ENCODE results near the gene KRTAP19-7. TPM values are rescaled to one million over a fixed set of nuclear protein-coding genes. Genes with fewer than 3 reads are reported as not detected.

Gene KRTAP19-7, protein sequence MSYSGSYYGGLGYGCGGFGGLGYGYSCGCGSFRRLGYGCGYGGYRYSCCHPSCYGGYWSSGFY
- total RNA-seq (2021; ENCODE audit: unreplicated experiment): not detected
- not detected for polyA plus RNA-seq (2012; ENCODE audit: insufficient read length)
- not detected for Bru-seq, nascent RNA
- not detected for BruChase-seq, experiment 1, labeled RNA remaining after a 2-hour chase
- not detected for BruChase-seq, experiment 2, labeled RNA remaining after a 6-hour chase
- long read RNA-seq: 0 reads

- BruUV-seq (replicated peaks): no TSS peak
- intact Hi-C loops (cut with micrococcal nuclease; ENCODE audit: unreplicated experiment) (no loop called here), in situ Hi-C loops (cut with HindIII; ENCODE audit: low pct_unique_long_range_greater_than_20kb, low sequenced_read_pairs) (no loop called here)
- H3K36me3 ChIP-seq (ENCODE audit: control insufficient read depth, insufficient read depth, low read length): no peaks in the 10 kb centered on the region
- no peaks in the 10 kb centered on the region for H3K4me1 ChIP-seq (ENCODE audit: control insufficient read depth, insufficient read depth, low read length)
- no peak for DNase-seq (ENCODE audit: low read depth, low spot score)
- H3K27ac ChIP-seq (ENCODE audit: low read length): no peak within 1 kb of the TSS
- H3K9me3 ChIP-seq (ENCODE audit: control insufficient read depth, insufficient read depth, low read depth, low read length): no peaks in the 10 kb centered on the region
- ChIA-PET CTCF (no interaction called here), POLR2A (no interaction called here)
- ATAC-seq: no peak
- TF ChIP-seq SIN3A (IDR thresholded peaks at IDR 0.05; ENCODE audit: borderline replicate concordance, insufficient read depth, low read depth, low read length) (no peak), POLR2AphosphoS5 (IDR thresholded peaks at IDR 0.05; ENCODE audit: low read depth, low read length) (no peak), TCF7L2 (IDR thresholded peaks at IDR 0.05; ENCODE audit: low read depth, low read length) (no peak)
- TF ChIP-seq, protein P1, sequence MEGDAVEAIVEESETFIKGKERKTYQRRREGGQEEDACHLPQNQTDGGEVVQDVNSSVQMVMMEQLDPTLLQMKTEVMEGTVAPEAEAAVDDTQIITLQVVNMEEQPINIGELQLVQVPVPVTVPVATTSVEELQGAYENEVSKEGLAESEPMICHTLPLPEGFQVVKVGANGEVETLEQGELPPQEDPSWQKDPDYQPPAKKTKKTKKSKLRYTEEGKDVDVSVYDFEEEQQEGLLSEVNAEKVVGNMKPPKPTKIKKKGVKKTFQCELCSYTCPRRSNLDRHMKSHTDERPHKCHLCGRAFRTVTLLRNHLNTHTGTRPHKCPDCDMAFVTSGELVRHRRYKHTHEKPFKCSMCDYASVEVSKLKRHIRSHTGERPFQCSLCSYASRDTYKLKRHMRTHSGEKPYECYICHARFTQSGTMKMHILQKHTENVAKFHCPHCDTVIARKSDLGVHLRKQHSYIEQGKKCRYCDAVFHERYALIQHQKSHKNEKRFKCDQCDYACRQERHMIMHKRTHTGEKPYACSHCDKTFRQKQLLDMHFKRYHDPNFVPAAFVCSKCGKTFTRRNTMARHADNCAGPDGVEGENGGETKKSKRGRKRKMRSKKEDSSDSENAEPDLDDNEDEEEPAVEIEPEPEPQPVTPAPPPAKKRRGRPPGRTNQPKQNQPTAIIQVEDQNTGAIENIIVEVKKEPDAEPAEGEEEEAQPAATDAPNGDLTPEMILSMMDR (IDR thresholded peaks at IDR 0.05): no peak
- TF ChIP-seq, protein P2, sequence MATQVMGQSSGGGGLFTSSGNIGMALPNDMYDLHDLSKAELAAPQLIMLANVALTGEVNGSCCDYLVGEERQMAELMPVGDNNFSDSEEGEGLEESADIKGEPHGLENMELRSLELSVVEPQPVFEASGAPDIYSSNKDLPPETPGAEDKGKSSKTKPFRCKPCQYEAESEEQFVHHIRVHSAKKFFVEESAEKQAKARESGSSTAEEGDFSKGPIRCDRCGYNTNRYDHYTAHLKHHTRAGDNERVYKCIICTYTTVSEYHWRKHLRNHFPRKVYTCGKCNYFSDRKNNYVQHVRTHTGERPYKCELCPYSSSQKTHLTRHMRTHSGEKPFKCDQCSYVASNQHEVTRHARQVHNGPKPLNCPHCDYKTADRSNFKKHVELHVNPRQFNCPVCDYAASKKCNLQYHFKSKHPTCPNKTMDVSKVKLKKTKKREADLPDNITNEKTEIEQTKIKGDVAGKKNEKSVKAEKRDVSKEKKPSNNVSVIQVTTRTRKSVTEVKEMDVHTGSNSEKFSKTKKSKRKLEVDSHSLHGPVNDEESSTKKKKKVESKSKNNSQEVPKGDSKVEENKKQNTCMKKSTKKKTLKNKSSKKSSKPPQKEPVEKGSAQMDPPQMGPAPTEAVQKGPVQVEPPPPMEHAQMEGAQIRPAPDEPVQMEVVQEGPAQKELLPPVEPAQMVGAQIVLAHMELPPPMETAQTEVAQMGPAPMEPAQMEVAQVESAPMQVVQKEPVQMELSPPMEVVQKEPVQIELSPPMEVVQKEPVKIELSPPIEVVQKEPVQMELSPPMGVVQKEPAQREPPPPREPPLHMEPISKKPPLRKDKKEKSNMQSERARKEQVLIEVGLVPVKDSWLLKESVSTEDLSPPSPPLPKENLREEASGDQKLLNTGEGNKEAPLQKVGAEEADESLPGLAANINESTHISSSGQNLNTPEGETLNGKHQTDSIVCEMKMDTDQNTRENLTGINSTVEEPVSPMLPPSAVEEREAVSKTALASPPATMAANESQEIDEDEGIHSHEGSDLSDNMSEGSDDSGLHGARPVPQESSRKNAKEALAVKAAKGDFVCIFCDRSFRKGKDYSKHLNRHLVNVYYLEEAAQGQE (IDR thresholded peaks at IDR 0.05; ENCODE audit: insufficient read depth in 1 of 2, low read depth in 2 of 2, low read length in 1 of 2): no peak
- no peak within 1 kb of the TSS for H3K4me3 ChIP-seq (ENCODE audit: low read depth in 2 of 2, low read length in 2 of 2)
- H3K27me3 ChIP-seq (ENCODE audit: control insufficient read depth, insufficient read depth, low read length): no peaks in the 10 kb centered on the region
Measured at GRCh38 chr21:30561264-30561895, at the start of gene KRTAP19-7. KRTAP19-7 (minus strand) TSS chr21:30561314; CDS start chr21:30561289, 25 bp downstream.

GRCh38 chr21:30605968-30606367 lies 44.9 kb upstream of the KRTAP19-7 start:
- POLR2A ChIA-PET: no interaction called here
- in situ Hi-C loops (cut with HindIII; ENCODE audit: low pct_unique_long_range_greater_than_20kb, low sequenced_read_pairs) (no loop called here), intact Hi-C loops (cut with micrococcal nuclease; ENCODE audit: unreplicated experiment) (no loop called here)
- DNase-seq (ENCODE audit: low read depth, low spot score) (no peak), ATAC-seq (no peak)
- no TSS peak for BruUV-seq (replicated peaks)
- CTCF ChIA-PET: no interaction called here
- no peak overlapping the region for H3K4me3 ChIP-seq (ENCODE audit: low read depth in 2 of 2, low read length in 2 of 2)
- TF ChIP-seq, protein P2 (IDR thresholded peaks at IDR 0.05; ENCODE audit: insufficient read depth in 1 of 2, low read depth in 2 of 2, low read length in 1 of 2): no peak
- TF ChIP-seq SIN3A (IDR thresholded peaks at IDR 0.05; ENCODE audit: borderline replicate concordance, insufficient read depth, low read depth, low read length) (no peak), TCF7L2 (IDR thresholded peaks at IDR 0.05; ENCODE audit: low read depth, low read length) (no peak), POLR2AphosphoS5 (IDR thresholded peaks at IDR 0.05; ENCODE audit: low read depth, low read length) (no peak)
- TF ChIP-seq, protein P1 (IDR thresholded peaks at IDR 0.05): no peak
- H3K27ac ChIP-seq (ENCODE audit: low read length): no peak overlapping the region
- no peaks in the 10 kb centered on the region for H3K4me1 ChIP-seq (ENCODE audit: control insufficient read depth, insufficient read depth, low read length)
- H3K27me3 ChIP-seq (ENCODE audit: control insufficient read depth, insufficient read depth, low read length): no peaks in the 10 kb centered on the region
- no peaks in the 10 kb centered on the region for H3K36me3 ChIP-seq (ENCODE audit: control insufficient read depth, insufficient read depth, low read length)
- no peaks in the 10 kb centered on the region for H3K9me3 ChIP-seq (ENCODE audit: control insufficient read depth, insufficient read depth, low read depth, low read length)

All from Panc1 (cell line).